Measurements from ENCODE around the gene UBE2M.

UBE2M gene

GRCh38 chr19:58551577-58552471, 6.6 kb downstream of the UBE2M start:
- peaks cover 3% of the 10 kb centered on the region for H3K4me1 ChIP-seq (ENCODE audit: control insufficient read depth, insufficient read depth, low read length)
- no peak overlapping the region for H3K27ac ChIP-seq (ENCODE audit: low read depth, low read length)
- H3K27me3 ChIP-seq (ENCODE audit: control insufficient read depth, insufficient read depth, low read length): no peaks in the 10 kb centered on the region
- no peaks in the 10 kb centered on the region for H3K9me3 ChIP-seq (ENCODE audit: control insufficient read depth, insufficient read depth, low read length)
- H3K9ac ChIP-seq (ENCODE audit: low read depth, low read length): no peak overlapping the region
- peaks cover 68% of the 10 kb centered on the region for H3K36me3 ChIP-seq (ENCODE audit: control insufficient read depth, insufficient read depth, low read length)
- H3K4me3 ChIP-seq (ENCODE audit: low read depth, low read length): no peak overlapping the region

GRCh38 chr19:58551123-58551497, 7.3 kb downstream of the UBE2M start:
- Histone ChIP-seq H3K27ac (ENCODE audit: low read depth, low read length) (no peak overlapping the region), H3K9me3 (ENCODE audit: control insufficient read depth, insufficient read depth, low read length) (no peaks in the 10 kb centered on the region), H3K9ac (ENCODE audit: low read depth, low read length) (no peak overlapping the region), H3K4me3 (ENCODE audit: low read depth, low read length) (no peak overlapping the region), H3K4me1 (ENCODE audit: control insufficient read depth, insufficient read depth, low read length) (peaks cover 6% of the 10 kb centered on the region), H3K36me3 (ENCODE audit: control insufficient read depth, insufficient read depth, low read length) (peaks cover 68% of the 10 kb centered on the region), H3K27me3 (ENCODE audit: control insufficient read depth, insufficient read depth, low read length) (no peaks in the 10 kb centered on the region)

- H3K27me3 ChIP-seq (ENCODE audit: control insufficient read depth, insufficient read depth, low read length): no peaks in the 10 kb centered on the region
- no peak overlapping the region for H3K27ac ChIP-seq (ENCODE audit: low read depth, low read length)
- H3K4me1 ChIP-seq (ENCODE audit: control insufficient read depth, insufficient read depth, low read length): peaks cover 7% of the 10 kb centered on the region
- H3K36me3 ChIP-seq (ENCODE audit: control insufficient read depth, insufficient read depth, low read length): peaks cover 69% of the 10 kb centered on the region
- H3K4me3 ChIP-seq (ENCODE audit: low read depth, low read length): no peak overlapping the region
- H3K9me3 ChIP-seq (ENCODE audit: control insufficient read depth, insufficient read depth, low read length): no peaks in the 10 kb centered on the region
- no peak overlapping the region for H3K9ac ChIP-seq (ENCODE audit: low read depth, low read length)
Observed at GRCh38 chr19:58550362-58551122, 7.9 kb downstream of the UBE2M start.

- Histone ChIP-seq H3K9me3 (ENCODE audit: control insufficient read depth, insufficient read depth, low read length) (no peaks in the 10 kb centered on the region), H3K27ac (ENCODE audit: low read depth, low read length) (no peak overlapping the region), H3K36me3 (ENCODE audit: control insufficient read depth, insufficient read depth, low read length) (peaks cover 71% of the 10 kb centered on the region), H3K4me1 (ENCODE audit: control insufficient read depth, insufficient read depth, low read length) (0 out of 2 replicates have a peak, but pooled peaks cover 5% of the 10 kb centered on the region), H3K27me3 (ENCODE audit: control insufficient read depth, insufficient read depth, low read length) (no peaks in the 10 kb centered on the region), H3K9ac (ENCODE audit: low read depth, low read length) (no peak overlapping the region), H3K4me3 (ENCODE audit: low read depth, low read length) (no peak overlapping the region)
Observed at GRCh38 chr19:58549664-58550361, 8.6 kb downstream of the UBE2M start.

GRCh38 chr19:58548859-58549663, 9.3 kb downstream of the UBE2M start:
- Histone ChIP-seq H3K27ac (ENCODE audit: low read depth, low read length) (no peak overlapping the region), H3K4me1 (ENCODE audit: control insufficient read depth, insufficient read depth, low read length) (0 out of 2 replicates have a peak, but pooled peaks cover 5% of the 10 kb centered on the region), H3K4me3 (ENCODE audit: low read depth, low read length) (no peak overlapping the region), H3K36me3 (ENCODE audit: control insufficient read depth, insufficient read depth, low read length) (peaks cover 71% of the 10 kb centered on the region), H3K9ac (ENCODE audit: low read depth, low read length) (no peak overlapping the region), H3K9me3 (ENCODE audit: control insufficient read depth, insufficient read depth, low read length) (no peaks in the 10 kb centered on the region), H3K27me3 (ENCODE audit: control insufficient read depth, insufficient read depth, low read length) (no peaks in the 10 kb centered on the region)

GRCh38 chr19:58547323-58548312, 10.8 kb downstream of the UBE2M start:
- no peaks in the 10 kb centered on the region for H3K9me3 ChIP-seq (ENCODE audit: control insufficient read depth, insufficient read depth, low read length)
- no peak overlapping the region for H3K9ac ChIP-seq (ENCODE audit: low read depth, low read length)
- H3K27ac ChIP-seq (ENCODE audit: low read depth, low read length): peak overlapping the region; percentile 2
- H3K36me3 ChIP-seq (ENCODE audit: control insufficient read depth, insufficient read depth, low read length): peaks cover 71% of the 10 kb centered on the region
- H3K27me3 ChIP-seq (ENCODE audit: control insufficient read depth, insufficient read depth, low read length): peaks cover 2% of the 10 kb centered on the region
- no peak overlapping the region for H3K4me3 ChIP-seq (ENCODE audit: low read depth, low read length)
- H3K4me1 ChIP-seq (ENCODE audit: control insufficient read depth, insufficient read depth, low read length): 0 out of 2 replicates have a peak, but pooled peaks cover 5% of the 10 kb centered on the region

- no peak overlapping the region for H3K27ac ChIP-seq (ENCODE audit: low read depth, low read length)
- peak overlapping the region; percentile 97 for H3K4me3 ChIP-seq (ENCODE audit: low read depth, low read length)
- peaks cover 58% of the 10 kb centered on the region for H3K36me3 ChIP-seq (ENCODE audit: control insufficient read depth, insufficient read depth, low read length)
- H3K9ac ChIP-seq (ENCODE audit: low read depth, low read length): 0 out of 2 replicates have a peak overlapping the region, but pooled peaks have one; percentile 97
- no peaks in the 10 kb centered on the region for H3K9me3 ChIP-seq (ENCODE audit: control insufficient read depth, insufficient read depth, low read length)
- H3K4me1 ChIP-seq (ENCODE audit: control insufficient read depth, insufficient read depth, low read length): 0 out of 2 replicates have a peak, but pooled peaks cover 5% of the 10 kb centered on the region
- H3K27me3 ChIP-seq (ENCODE audit: control insufficient read depth, insufficient read depth, low read length): peaks cover 9% of the 10 kb centered on the region
Observed at GRCh38 chr19:58546019-58546530, 12.3 kb downstream of the UBE2M start.

GRCh38 chr19:58545286-58546018, 13.0 kb downstream of the UBE2M start:
- H3K36me3 ChIP-seq (ENCODE audit: control insufficient read depth, insufficient read depth, low read length): peaks cover 52% of the 10 kb centered on the region
- H3K27me3 ChIP-seq (ENCODE audit: control insufficient read depth, insufficient read depth, low read length): peaks cover 11% of the 10 kb centered on the region
- peak overlapping the region; percentile 97 for H3K9ac ChIP-seq (ENCODE audit: low read depth, low read length)
- 0 out of 2 replicates have a peak, but pooled peaks cover 5% of the 10 kb centered on the region for H3K4me1 ChIP-seq (ENCODE audit: control insufficient read depth, insufficient read depth, low read length)
- peak overlapping the region; percentile 99 for H3K27ac ChIP-seq (ENCODE audit: low read depth, low read length)
- H3K4me3 ChIP-seq (ENCODE audit: low read depth, low read length): peak overlapping the region; percentile 97
- H3K9me3 ChIP-seq (ENCODE audit: control insufficient read depth, insufficient read depth, low read length): no peaks in the 10 kb centered on the region
